ENCODE data around the gene UTS2B. TPM values are rescaled to one million over a fixed set of nuclear protein-coding genes. Genes with fewer than 3 reads are reported as not detected.

UTS2B gene
- polyA plus RNA-seq, 1 donor from 2014 or later: 0.46 TPM

- Histone ChIP-seq H3F3A (ENCODE audit: insufficient read depth, low read length, poor library complexity, severe bottlenecking) (no peaks in the 10 kb centered on the region), H3K27ac (ENCODE audit: low read length) (no peak overlapping the region), H3K9ac (ENCODE audit: low read length) (no peak overlapping the region), H3K79me2 (replicated peaks; ENCODE audit: insufficient read depth, low read length) (no peaks in the 10 kb centered on the region), H3K4me3 (ENCODE audit: low read length) (no peak overlapping the region), H3K4me2 (ENCODE audit: low read length) (no peak overlapping the region), H2AFZ (ENCODE audit: low read depth, low read length) (no peak overlapping the region), H3K27me3 (ENCODE audit: insufficient read depth, low read depth, low read length) (no peaks in the 10 kb centered on the region), H3K9me3 (ENCODE audit: low read length) (no peaks in the 10 kb centered on the region), H3K36me3 (ENCODE audit: insufficient read depth, low read length) (no peaks in the 10 kb centered on the region), H4K20me1 (ENCODE audit: insufficient read depth) (no peaks in the 10 kb centered on the region), H3K9me2 (ENCODE audit: insufficient read depth, low read length) (no peaks in the 10 kb centered on the region)
- TF ChIP-seq EP300 (conservative IDR thresholded peaks at IDR 0.05; ENCODE audit: poor library complexity, severe bottlenecking) (no peak), RAD21 (conservative IDR thresholded peaks at IDR 0.05) (no peak), CTCF (IDR thresholded peaks at IDR 0.05; ENCODE audit: poor library complexity, severe bottlenecking) (no peak), TAF1 (IDR thresholded peaks at IDR 0.05; ENCODE audit: low read depth) (no peak), REST (IDR thresholded peaks at IDR 0.05; ENCODE audit: borderline replicate concordance) (no peak), POLR2AphosphoS5 (IDR thresholded peaks at IDR 0.05) (no peak), SMC3 (conservative IDR thresholded peaks at IDR 0.05; ENCODE audit: poor library complexity) (no peak)
These were observed 46.9 kb downstream of the UTS2B start for GRCh38 chr3:191283400-191283799.

GRCh38 chr3:191282251-191283185 is 47.8 kb downstream of the UTS2B start:
- Histone ChIP-seq H3K4me3 (ENCODE audit: low read length) (no peak overlapping the region), H3K27me3 (ENCODE audit: insufficient read depth, low read depth, low read length) (no peaks in the 10 kb centered on the region), H3K9me2 (ENCODE audit: insufficient read depth, low read length) (no peaks in the 10 kb centered on the region), H4K20me1 (ENCODE audit: insufficient read depth) (no peaks in the 10 kb centered on the region), H3K9me3 (ENCODE audit: low read length) (no peaks in the 10 kb centered on the region), H3K79me2 (replicated peaks; ENCODE audit: insufficient read depth, low read length) (no peaks in the 10 kb centered on the region), H3K4me2 (ENCODE audit: low read length) (no peak overlapping the region), H3F3A (ENCODE audit: insufficient read depth, low read length, poor library complexity, severe bottlenecking) (no peaks in the 10 kb centered on the region), H3K36me3 (ENCODE audit: insufficient read depth, low read length) (no peaks in the 10 kb centered on the region), H3K9ac (ENCODE audit: low read length) (no peak overlapping the region), H2AFZ (ENCODE audit: low read depth, low read length) (no peak overlapping the region), H3K27ac (ENCODE audit: low read length) (no peak overlapping the region)
- TF ChIP-seq EZH2 (IDR thresholded peaks at IDR 0.05; ENCODE audit: borderline replicate concordance, insufficient read depth, low read length, poor library complexity, severe bottlenecking): no peak
- no peak for TF ChIP-seq POLR2AphosphoS5 (IDR thresholded peaks at IDR 0.05)

Data from neural cell (in vitro differentiated cells).